Left ventricle myocardium inferior (tissue), 1 donor: Measurements from ENCODE around the gene BNIP3. TPM values are rescaled to one million over a fixed set of nuclear protein-coding genes. Genes with fewer than 3 reads are reported as not detected.

Experiments used
- DNase-seq: peaks from one replicate; pipeline ENCODE4 v3.0.0-alpha.2; 2020
- H3K27ac ChIP-seq: fragments of 200-600 bp; replicated peaks from 2 replicates; pipeline ENCODE4 v1.8.0; 2021
- H3K27me3 ChIP-seq: fragments of 200-600 bp; 2 replicates; pipeline ENCODE4 v1.8.0; 2021; ENCODE audit warnings: low read depth
- H3K36me3 ChIP-seq: fragments of 200-600 bp; 2 replicates; pipeline ENCODE4 v1.8.0; 2021
- H3K4me1 ChIP-seq: fragments of 200-600 bp; 2 replicates; pipeline ENCODE4 v1.8.0; 2021
- H3K4me3 ChIP-seq: fragments of 200-600 bp; 2 replicates; pipeline ENCODE4 v1.8.0; 2021; ENCODE audit warnings: mild to moderate bottlenecking, moderate library complexity
- H3K9me3 ChIP-seq: fragments of 200-600 bp; replicated peaks from 2 replicates; pipeline ENCODE4 v1.8.0; 2021
- CTCF ChIP-seq: fragments of 200-600 bp; IDR thresholded peaks from 2 replicates; pipeline ENCODE4 v1.8.0; 2021; ENCODE audit warnings: antibody characterized with exemption, mild to moderate bottlenecking, borderline replicate concordance
- intact Hi-C: fragments of 100-400 bp; cut with micrococcal nuclease; formaldehyde crosslinking; loops from one replicate; pipeline ENCODE4 v1.11.0; 2022
- total RNA-seq: library from RNA; stranded (reverse); fragmentation: NEBNext Ultra II Directional; extraction: Animal tissue kit (Norgen Biotek cat#: 25700); gene quantifications from one replicate; pipeline ENCODE4 v1.2.1, GENCODE V29; 2021
- donor health status: DM: no; HTN: yes; CAD: no; lungs with severe emphysema.

BNIP3 gene
- total RNA-seq, 1 donor from 2014 or later, result 161 TPM

- Histone ChIP-seq H3K9me3 (no peaks in the 10 kb centered on the region), H3K27me3 (no peaks in the 10 kb centered on the region), H3K27ac (peak overlapping the region; percentile 79), H3K4me1 (peaks cover 90% of the 10 kb centered on the region), H3K36me3 (peaks cover 5% of the 10 kb centered on the region), H3K4me3 (no peak overlapping the region)
- no peak for TF ChIP-seq CTCF
- intact Hi-C loops, result loop anchor here (10.0 kb wide), 1 partner anchor 81 kb away; no protein-coding TSS in a partner anchor
- DNase-seq, result no peak
These were observed 5.9 kb downstream of the BNIP3 start for GRCh38 chr10:131975796-131976195.

- Histone ChIP-seq H3K4me1 (peaks cover 82% of the 10 kb centered on the region), H3K36me3 (peaks cover 13% of the 10 kb centered on the region), H3K27me3 (no peaks in the 10 kb centered on the region), H3K4me3 (no peak overlapping the region), H3K9me3 (no peaks in the 10 kb centered on the region), H3K27ac (peak overlapping the region; percentile 79)
- no peak for TF ChIP-seq CTCF
- intact Hi-C loops, result loop anchor here (10.0 kb wide), 1 partner anchor 80 kb away; no protein-coding TSS in a partner anchor
- no peak for DNase-seq
These were observed 6.7 kb downstream of the BNIP3 start for GRCh38 chr10:131975003-131975402.

- Histone ChIP-seq H3K4me1 (peaks cover 75% of the 10 kb centered on the region), H3K9me3 (no peaks in the 10 kb centered on the region), H3K4me3 (no peak overlapping the region), H3K27ac (peak overlapping the region; percentile 79), H3K36me3 (peaks cover 21% of the 10 kb centered on the region), H3K27me3 (no peaks in the 10 kb centered on the region)
- no peak for TF ChIP-seq CTCF
- intact Hi-C loops, result loop anchor here (10.0 kb wide), 1 partner anchor 79 kb away; no protein-coding TSS in a partner anchor
- DNase-seq, result no peak
These were observed 7.5 kb downstream of the BNIP3 start for GRCh38 chr10:131974034-131974817.

GRCh38 chr10:131973160-131973951 lies 8.4 kb downstream of the BNIP3 start:
- H3K4me3 ChIP-seq, result peak overlapping the region; percentile 43
- no peaks in the 10 kb centered on the region for H3K27me3 ChIP-seq
- H3K27ac ChIP-seq, result peak overlapping the region; percentile 79
- intact Hi-C loops, result loop anchor here (10.0 kb wide), 1 partner anchor 79 kb away; no protein-coding TSS in a partner anchor
- peaks cover 29% of the 10 kb centered on the region for H3K36me3 ChIP-seq
- no peaks in the 10 kb centered on the region for H3K9me3 ChIP-seq
- H3K4me1 ChIP-seq, result peaks cover 66% of the 10 kb centered on the region
- peak; percentile 18 for TF ChIP-seq CTCF
- peak; percentile 53 for DNase-seq

- Histone ChIP-seq H3K27me3 (no peaks in the 10 kb centered on the region), H3K4me1 (peaks cover 58% of the 10 kb centered on the region), H3K4me3 (peak overlapping the region; percentile 43), H3K36me3 (peaks cover 36% of the 10 kb centered on the region), H3K9me3 (no peaks in the 10 kb centered on the region), H3K27ac (peak overlapping the region; percentile 79)
- DNase-seq, result peak; percentile 81
- TF ChIP-seq CTCF, result no peak
- intact Hi-C loops, result loop anchor here (10.0 kb wide), 1 partner anchor 78 kb away; no protein-coding TSS in a partner anchor
These were observed 9.2 kb downstream of the BNIP3 start for GRCh38 chr10:131972474-131973071.
